ENCODE measurements around the gene KRTAP13-2. TPM values are rescaled to one million over a fixed set of nuclear protein-coding genes. Genes with fewer than 3 reads are reported as not detected.

The KRTAP13-2 gene
- total and polyA plus RNA-seq, 2 donors (not counting 1 experiment from before 2014, with no cell fraction given), result not detected

GRCh38 chr21:30391492-30392025 lies 19.5 kb upstream of the KRTAP13-2 start:
- ChIA-PET CTCF (no interaction called here), POLR2A (no interaction called here)
- intact Hi-C loops (cut with micrococcal nuclease), result no loop called here
- TF ChIP-seq CTCF (IDR thresholded peaks at IDR 0.05) (no peak), EZH2 (IDR thresholded peaks at IDR 0.05; ENCODE audit: borderline replicate concordance, insufficient read depth, low read depth, low read length, poor library complexity, severe bottlenecking) (no peak)
- Histone ChIP-seq H4K20me1 (ENCODE audit: control insufficient read depth, insufficient read depth, low read length, poor library complexity, severe bottlenecking) (no peaks in the 10 kb centered on the region), H3K79me2 (ENCODE audit: control insufficient read depth, insufficient read depth, low read length) (no peaks in the 10 kb centered on the region), H3K4me1 (ENCODE audit: control insufficient read depth in 2 of 2, insufficient read depth in 2 of 2, low read length in 2 of 2) (no peaks in the 10 kb centered on the region), H2AFZ (ENCODE audit: insufficient read depth, low read depth, low read length, poor library complexity, severe bottlenecking) (no peak overlapping the region), H3K9ac (ENCODE audit: low read length) (no peak overlapping the region), H3K27me3 (replicated peaks in 1 of 4; ENCODE audit: control extremely low read depth in 1 of 4, control insufficient read depth in 3 of 4, insufficient read depth in 4 of 4, low read length in 3 of 4) (no peaks in the 10 kb centered on the region), H3K4me2 (replicated peaks; ENCODE audit: low read depth, low read length, poor library complexity, severe bottlenecking) (no peak overlapping the region), H3K4me3 (ENCODE audit: control extremely low read depth in 1 of 5, extremely low read depth in 1 of 5, insufficient read depth in 1 of 5, low read depth in 2 of 5, low read length in 4 of 5) (no peak overlapping the region), H3K36me3 (replicated peaks in 1 of 2; ENCODE audit: control extremely low read depth in 1 of 2, control insufficient read depth in 1 of 2, extremely low read depth in 1 of 2, insufficient read depth in 2 of 2, low read length in 1 of 2) (no peaks in the 10 kb centered on the region), H3K27ac (ENCODE audit: low read length in 2 of 2) (no peak overlapping the region), H3K9me3 (ENCODE audit: control extremely low read depth in 1 of 3, control insufficient read depth in 2 of 3, insufficient read depth in 1 of 3, low read length in 2 of 3) (peaks cover 0 to 11% (median 2%) of the 10 kb centered on the region in 3 donors)
- ATAC-seq (ENCODE audit: low read depth), result no peak
- no peak for DNase-seq
- Mint-ChIP-seq H3K4me1 (no peaks in the 10 kb centered on the region), H3K27ac (no peak overlapping the region), H3K9me3 (ENCODE audit: insufficient read depth) (peaks cover 4% of the 10 kb centered on the region), H3K4me3 (no peak overlapping the region), H3K27me3 (no peaks in the 10 kb centered on the region)
- WGBS (ENCODE audit: insufficient coverage), result 67% methylated on average over 1 of the region's 2 CpGs

- no peaks in the 10 kb centered on the region for H3K79me2 ChIP-seq (ENCODE audit: control insufficient read depth, insufficient read depth, low read length)
- ChIA-PET POLR2A (no interaction called here), CTCF (no interaction called here)
- WGBS (ENCODE audit: insufficient coverage), result no CpG with 5 or more reads among the region's 1 CpG
- no peak overlapping the region for H3K9ac ChIP-seq (ENCODE audit: low read length)
- H3K9me3 Mint-ChIP-seq (ENCODE audit: insufficient read depth), result no peaks in the 10 kb centered on the region
- H3K9me3 ChIP-seq (ENCODE audit: control extremely low read depth in 1 of 3, control insufficient read depth in 2 of 3, insufficient read depth in 1 of 3, low read length in 2 of 3), result no peaks in the 10 kb centered on the region
- no peaks in the 10 kb centered on the region for H3K4me1 ChIP-seq (ENCODE audit: control insufficient read depth in 2 of 2, insufficient read depth in 2 of 2, low read length in 2 of 2)
- H3K27me3 Mint-ChIP-seq, result no peaks in the 10 kb centered on the region
- H2AFZ ChIP-seq (ENCODE audit: insufficient read depth, low read depth, low read length, poor library complexity, severe bottlenecking), result no peak overlapping the region
- no peaks in the 10 kb centered on the region for H3K36me3 ChIP-seq (replicated peaks in 1 of 2; ENCODE audit: control extremely low read depth in 1 of 2, control insufficient read depth in 1 of 2, extremely low read depth in 1 of 2, insufficient read depth in 2 of 2, low read length in 1 of 2)
- H3K4me3 ChIP-seq (ENCODE audit: control extremely low read depth in 1 of 5, extremely low read depth in 1 of 5, insufficient read depth in 1 of 5, low read depth in 2 of 5, low read length in 4 of 5), result no peak overlapping the region
- DNase-seq (no peak), ATAC-seq (ENCODE audit: low read depth) (no peak)
- intact Hi-C loops (cut with micrococcal nuclease), result no loop called here
- no peaks in the 10 kb centered on the region for H3K27me3 ChIP-seq (replicated peaks in 1 of 4; ENCODE audit: control extremely low read depth in 1 of 4, control insufficient read depth in 3 of 4, insufficient read depth in 4 of 4, low read length in 3 of 4)
- H3K27ac ChIP-seq (ENCODE audit: low read length in 2 of 2), result no peak overlapping the region
- H4K20me1 ChIP-seq (ENCODE audit: control insufficient read depth, insufficient read depth, low read length, poor library complexity, severe bottlenecking), result no peaks in the 10 kb centered on the region
- no peak overlapping the region for H3K27ac Mint-ChIP-seq
- H3K4me1 Mint-ChIP-seq, result no peaks in the 10 kb centered on the region
- H3K4me3 Mint-ChIP-seq, result no peak overlapping the region
- TF ChIP-seq EZH2 (IDR thresholded peaks at IDR 0.05; ENCODE audit: borderline replicate concordance, insufficient read depth, low read depth, low read length, poor library complexity, severe bottlenecking), result no peak
- no peak for TF ChIP-seq CTCF (IDR thresholded peaks at IDR 0.05)
- H3K4me2 ChIP-seq (replicated peaks; ENCODE audit: low read depth, low read length, poor library complexity, severe bottlenecking), result no peak overlapping the region
Measured at GRCh38 chr21:30382201-30382600, 10.1 kb upstream of the KRTAP13-2 start.

Measured in B cell (primary cell).